K562 (cell line): ENCODE measurements around the gene PTPRM. TPM values are rescaled to one million over a fixed set of nuclear protein-coding genes. Genes with fewer than 3 reads are reported as not detected.

Experiments
- ATAC-seq: fragments of 200-7000 bp; cut with Tn5 transposase; 3 replicates; pipeline ENCODE4 v1.9.1; 2020; ENCODE audit warnings: moderate library complexity
- BruUV-seq: library from RNA; stranded (reverse); fragments of 400-500 nt; replicated peaks from 2 replicates; lab custom pipeline; 2021; lab: Mats Ljungman, UMichigan
- CTCF ChIA-PET: fragments of 300-600 bp; formaldehyde crosslinking; extraction: SDS; loops from one replicate; lab custom pipeline; 2021; ENCODE audit warnings: low intra/inter-chr PET ratio; lab: Yijun Ruan, JAX
- POLR2A ChIA-PET: fragments of 300-600, 350-650 bp; sonication (Branson Sonifier 250); formaldehyde crosslinking; extraction: SDS; loops from one replicate; lab custom pipeline; 2021; ENCODE audit warnings: antibody characterized with exemption, inconsistent platforms; lab: Yijun Ruan, JAX
- DNase-seq, 4 experiments: peaks; one replicate each; pipeline versions ENCODE4 v3.0.0 to v3.0.0-alpha.2; 2011 to 2018; ENCODE audit warnings: low spot score in 3 of 4, mixed read lengths in 3 of 4; ENCODE audit errors: extremely low read depth in 1 of 4
- FAIRE-seq: peaks from 2 replicates; lab custom pipeline; 2011; peaks lifted over from hg19 to GRCh38; lab: Jason Lieb, UNC
- H2AFZ ChIP-seq: 2 replicates; pipeline ENCODE4 v1.6.0; 2011; ENCODE audit warnings: low read depth, low read length, control low read depth, inconsistent platforms
- H3K27ac ChIP-seq: fragments of 200-600 bp; 3 replicates; pipeline ENCODE4 v1.8.0; 2011; ENCODE audit warnings: low read depth, mild to moderate bottlenecking, control low read depth, inconsistent platforms, low read length, moderate library complexity, mixed read lengths; ENCODE audit errors: extremely low read depth
- H3K27me3 ChIP-seq, 2 experiments: fragments of 300-600 bp in 1 of 2; 2 replicates in 1 of 2; 3 replicates in 1 of 2; pipeline versions ENCODE4 v1.6.0 to v1.8.0; 2011; ENCODE audit warnings: inconsistent platforms in 2 of 2, low read length in 2 of 2, mild to moderate bottlenecking in 1 of 2, mixed read lengths in 1 of 2, moderate library complexity in 1 of 2; ENCODE audit not compliant: control insufficient read depth in 2 of 2, insufficient read depth in 2 of 2
- H3K36me3 ChIP-seq: fragments of 300-600 bp; 3 replicates; pipeline ENCODE4 v1.8.0; 2011; ENCODE audit warnings: mild to moderate bottlenecking, low read length, inconsistent platforms; ENCODE audit not compliant: control insufficient read depth, insufficient read depth
- H3K4me1 ChIP-seq, 2 experiments: fragments of 200-600 bp in 1 of 2; replicated peaks in 1 of 2; 2 replicates in 1 of 2; 3 replicates in 1 of 2; pipeline versions ENCODE4 v1.5.1 to v1.8.0; 2011; ENCODE audit warnings: inconsistent platforms in 2 of 2, low read length in 2 of 2, mild to moderate bottlenecking in 1 of 2, mixed read lengths in 1 of 2, moderate library complexity in 1 of 2; ENCODE audit not compliant: control insufficient read depth in 2 of 2, insufficient read depth in 2 of 2
- H3K4me2 ChIP-seq: 2 replicates; pipeline ENCODE4 v1.6.1; 2011; ENCODE audit warnings: low read length, control low read depth, inconsistent platforms, mixed read lengths; ENCODE audit not compliant: insufficient read depth
- H3K4me3 ChIP-seq: fragments of 200-600 bp; sonication (generic), shearing (Covaris generic); 2 replicates; pipeline ENCODE4 v1.5.1; 2016; ENCODE audit warnings: control low read depth, inconsistent platforms
- H3K79me2 ChIP-seq: fragments of 200-600 bp; 3 replicates; pipeline ENCODE4 v1.8.0; 2011; ENCODE audit warnings: low read length, inconsistent platforms; ENCODE audit not compliant: control insufficient read depth, insufficient read depth
- H3K9ac ChIP-seq, 2 experiments: 2 replicates each; pipeline versions ENCODE4 v1.6.0 to v1.6.1; 2011; ENCODE audit warnings: low read depth in 2 of 2, low read length in 2 of 2, control low read depth in 1 of 2, inconsistent platforms in 1 of 2, mild to moderate bottlenecking in 1 of 2, mixed read lengths in 1 of 2; ENCODE audit not compliant: insufficient read depth in 1 of 2
- H3K9me1 ChIP-seq: one replicate; pipeline ENCODE4 v1.6.0; 2011; ENCODE audit warnings: inconsistent platforms, mild to moderate bottlenecking, low read length, moderate library complexity; ENCODE audit not compliant: control insufficient read depth, insufficient read depth
- H3K9me3 ChIP-seq: replicated peaks from 2 replicates; pipeline ENCODE4 v1.5.1; 2011; ENCODE audit warnings: low read depth, low read length, inconsistent platforms; ENCODE audit not compliant: control insufficient read depth, insufficient read depth
- H4K20me1 ChIP-seq: replicated peaks from 2 replicates; pipeline ENCODE4 v1.6.1; 2011; ENCODE audit warnings: low read length, inconsistent platforms, mixed read lengths; ENCODE audit not compliant: control insufficient read depth, insufficient read depth
- HOXB6 ChIP-seq: fragments of 250-450 bp; sonication (Bioruptor Pico); IDR thresholded peaks from 2 replicates; pipeline ENCODE4 v1.5.1; 2022; ENCODE audit warnings: mild to moderate bottlenecking, borderline replicate concordance
- PURB ChIP-seq: sonication (generic); formaldehyde crosslinking; IDR thresholded peaks from 2 replicates; pipeline ENCODE4 v1.9.0; 2021; ENCODE audit warnings: low read depth, mild to moderate bottlenecking, missing genetic modification reagents
- RUNX1 ChIP-seq: sonication (generic); IDR thresholded peaks from 2 replicates; pipeline ENCODE4 v1.6.1; 2016; ENCODE audit warnings: antibody characterized with exemption, low read depth
- THAP7 ChIP-seq: fragments of 250-450 bp; sonication (Bioruptor Pico); IDR thresholded peaks from 2 replicates; pipeline ENCODE4 v1.5.0; 2021
- WHSC1 ChIP-seq: IDR thresholded peaks from one replicate; pipeline ENCODE4 v1.6.1; 2012; ENCODE audit warnings: low read length, control low read depth, inconsistent platforms
- ZNF778 ChIP-seq: fragments of 450-650 bp; formaldehyde crosslinking; IDR thresholded peaks from 2 replicates; pipeline ENCODE4 v1.4.0; 2020; ENCODE audit warnings: mild to moderate bottlenecking, moderate library complexity
- WGBS: fragments of 100-300 bp; shearing (Covaris generic); methylation state at CpG from one replicate; pipeline ENCODE4 v1.1.6; 2016; ENCODE audit warnings: low coverage, mixed read lengths; ENCODE audit not compliant: insufficient coverage; ENCODE audit errors: missing lambda C conversion rate; 5-methylcytosine and 5-hydroxymethylcytosine counted together
- in situ Hi-C: fragments of 300-500 bp; cut with MboI; formaldehyde crosslinking; loops from 4 replicates; pipeline ENCODE4 v1.15.0; 2018; ENCODE audit warnings: inconsistent platforms, mixed read lengths
- intact Hi-C: fragments of 100-400 bp; cut with micrococcal nuclease; formaldehyde crosslinking; loops from 2 replicates; pipeline ENCODE4 v1.14.2; 2022
- polyA plus RNA-seq, 8 experiments: library from polyadenylated mRNA; depleted of rRNA in 4 of 8; stranded (reverse) in 5 of 8; unstranded in 3 of 8; fragments of >200 nt; fragmentation: Nextera tagmentation in 2 of 8; fragmentation: Illumina TruSeq in 1 of 8; extraction: Ambion mirVana in 2 of 8; extraction: Trizol in 1 of 8; gene quantifications; 2 replicates each; pipeline versions ENCODE4 v1.2.1 to v1.2.3, GENCODE V29; 2011 to 2014; ENCODE audit warnings: inconsistent platforms in 1 of 8, missing spikeins in 1 of 8
- total RNA-seq, 7 experiments: library from RNA; depleted of rRNA in 6 of 7; stranded (reverse); fragments of >200 nt in 6 of 7; fragmentation: Illumina TruSeq in 2 of 7; extraction: Trizol in 2 of 7; gene quantifications; 2 replicates each; pipeline versions ENCODE4 v1.2.1 to v1.2.3, GENCODE V29; 2011 to 2021; ENCODE audit warnings: low replicate concordance in 1 of 7
- TF ChIP-seq, protein P1 (sequence below): fragments of 450-650 bp; formaldehyde crosslinking; IDR thresholded peaks from 2 replicates; pipeline ENCODE4 v1.4.0; 2022; ENCODE audit warnings: missing genetic modification characterization

PTPRM gene
- total and polyA plus RNA-seq, 9 of the 15 experiments (the other 6 are each of a cell fraction or from before 2014, with no cell fraction given): 0.03 to 0.16 (median 0.08) TPM; not detected in 3

DNA sequence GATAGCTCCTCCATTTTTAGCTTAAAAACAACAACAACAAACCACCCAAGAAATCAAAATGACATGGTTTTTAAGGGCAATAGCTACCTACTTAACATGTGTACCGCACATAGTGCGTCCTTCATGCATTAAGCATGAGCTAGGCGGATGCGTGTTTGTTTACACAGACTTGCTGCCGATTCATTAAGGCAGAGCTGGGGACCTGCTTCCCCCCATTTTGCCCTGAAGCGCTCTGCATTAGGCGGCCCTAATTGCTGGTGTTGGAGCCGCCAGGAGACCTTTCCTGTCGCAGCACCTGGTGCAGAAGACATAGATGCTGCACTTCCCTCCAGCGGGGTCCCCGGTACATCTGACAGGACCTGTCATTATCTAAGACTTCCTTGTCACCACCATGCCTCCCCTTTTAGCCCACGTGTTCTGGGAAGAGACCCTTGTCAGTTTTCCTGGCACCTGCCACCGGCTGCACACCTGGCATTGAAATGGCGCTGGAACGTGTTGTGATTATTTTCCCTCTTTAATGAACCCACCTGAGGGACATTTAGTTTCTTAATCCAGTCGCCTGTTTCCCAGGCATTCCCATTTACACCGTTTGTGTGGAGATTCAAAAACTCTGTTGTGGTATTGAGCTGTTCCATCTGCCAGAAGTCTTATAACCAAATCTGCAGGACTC lies 781.1 kb downstream of the PTPRM start:
- ChIA-PET POLR2A (no interaction called here), CTCF (no interaction called here)
- WGBS: 0% methylated on average over 17 of the region's 17 CpGs
- Histone ChIP-seq H3K9me3 (no peaks in the 10 kb centered on the region), H3K9me1 (no peaks in the 10 kb centered on the region), H3K79me2 (no peaks in the 10 kb centered on the region), H3K27me3 (peaks cover 0 to 8% of the 10 kb centered on the region in 2 experiments; a peak in 1 of 5 replicates), H3K36me3 (no peaks in the 10 kb centered on the region), H2AFZ (no peak overlapping the region), H3K4me3 (no peak overlapping the region), H4K20me1 (no peaks in the 10 kb centered on the region), H3K4me2 (no peak overlapping the region), H3K27ac (no peak overlapping the region), H3K9ac (no peak overlapping the region), H3K4me1 (no peaks in the 10 kb centered on the region)
- ATAC-seq (no peak), DNase-seq (no peak), FAIRE-seq (no peak)
- BruUV-seq: no TSS peak
- intact Hi-C loops (no loop called here), in situ Hi-C loops (no loop called here)
- TF ChIP-seq HOXB6 (CRISPR knock-in tag) (no peak), THAP7 (CRISPR knock-in tag) (no peak), WHSC1 (no peak), PURB (CRISPR knock-in tag) (no peak), RUNX1 (no peak), ZNF778 (CRISPR knock-in tag) (no peak)
- TF ChIP-seq, protein P1, sequence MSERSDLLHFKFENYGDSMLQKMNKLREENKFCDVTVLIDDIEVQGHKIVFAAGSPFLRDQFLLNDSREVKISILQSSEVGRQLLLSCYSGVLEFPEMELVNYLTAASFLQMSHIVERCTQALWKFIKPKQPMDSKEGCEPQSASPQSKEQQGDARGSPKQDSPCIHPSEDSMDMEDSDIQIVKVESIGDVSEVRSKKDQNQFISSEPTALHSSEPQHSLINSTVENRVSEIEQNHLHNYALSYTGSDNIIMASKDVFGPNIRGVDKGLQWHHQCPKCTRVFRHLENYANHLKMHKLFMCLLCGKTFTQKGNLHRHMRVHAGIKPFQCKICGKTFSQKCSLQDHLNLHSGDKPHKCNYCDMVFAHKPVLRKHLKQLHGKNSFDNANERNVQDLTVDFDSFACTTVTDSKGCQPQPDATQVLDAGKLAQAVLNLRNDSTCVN: no peak
